HG02763 (cell line): Measurements from ENCODE around the gene KCNAB1.

ENCODE experiments used
- ATAC-seq: cut with Tn5 transposase; IDR thresholded peaks from one replicate; pipeline ENCODE4 v1.9.1; 2021; ENCODE audit warnings: mild to moderate bottlenecking, moderate library complexity; ENCODE audit not compliant: unreplicated experiment

Gene KCNAB1

DNA sequence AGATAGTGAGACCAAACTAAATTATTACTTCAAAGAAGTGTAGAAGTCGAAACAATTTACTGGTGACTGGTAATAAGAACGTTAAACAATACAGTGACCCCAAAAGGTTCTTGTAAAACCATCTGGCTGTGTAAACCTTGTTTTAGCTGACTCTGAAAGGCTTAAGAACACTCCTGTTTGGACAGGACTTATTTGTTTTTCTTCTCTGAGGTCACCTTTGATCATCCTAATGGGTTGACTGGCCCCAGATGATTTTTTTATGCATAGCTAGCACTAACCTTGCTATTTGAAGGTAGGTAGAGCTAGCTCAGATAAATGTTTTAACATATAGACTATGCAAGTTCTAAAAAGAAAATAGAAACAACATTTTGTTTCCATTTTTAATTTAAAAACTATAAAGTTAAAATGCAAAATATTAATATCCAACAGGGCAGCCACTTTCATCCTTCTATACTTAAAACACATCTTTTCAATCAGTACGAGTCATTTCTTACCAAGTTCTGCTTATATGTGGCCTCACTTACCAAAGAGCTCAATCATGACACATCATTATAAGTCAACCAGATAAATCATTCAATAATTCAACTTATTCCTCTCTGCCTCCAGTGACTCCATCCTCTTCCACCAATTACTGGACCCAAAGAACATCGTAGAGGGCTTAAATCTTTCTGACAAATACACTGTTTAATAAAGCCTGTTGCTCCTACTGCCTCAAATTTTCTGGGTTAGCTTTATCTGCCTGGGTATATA lies 275.8 kb downstream of the KCNAB1 start:
- ATAC-seq: no peak

DNA sequence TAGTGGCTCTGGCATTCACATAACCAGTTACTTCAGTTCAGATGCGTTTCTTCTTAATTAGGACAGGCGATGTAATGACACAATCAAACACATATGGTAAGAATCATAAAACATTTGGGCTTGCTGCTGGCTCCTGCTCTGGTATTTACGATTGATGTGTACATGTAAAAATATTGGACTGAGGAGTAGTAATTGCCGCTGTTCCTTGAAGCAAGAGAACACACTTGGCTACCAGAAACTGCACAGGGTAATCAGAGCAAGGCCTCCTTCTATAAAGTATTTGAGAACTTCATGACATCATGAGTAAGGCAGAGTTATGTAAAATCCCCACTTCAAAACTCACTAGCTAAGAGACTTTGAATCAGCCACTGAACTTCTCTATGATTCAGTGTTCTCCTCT lies 276.5 kb downstream of the KCNAB1 start:
- ATAC-seq: no peak

DNA sequence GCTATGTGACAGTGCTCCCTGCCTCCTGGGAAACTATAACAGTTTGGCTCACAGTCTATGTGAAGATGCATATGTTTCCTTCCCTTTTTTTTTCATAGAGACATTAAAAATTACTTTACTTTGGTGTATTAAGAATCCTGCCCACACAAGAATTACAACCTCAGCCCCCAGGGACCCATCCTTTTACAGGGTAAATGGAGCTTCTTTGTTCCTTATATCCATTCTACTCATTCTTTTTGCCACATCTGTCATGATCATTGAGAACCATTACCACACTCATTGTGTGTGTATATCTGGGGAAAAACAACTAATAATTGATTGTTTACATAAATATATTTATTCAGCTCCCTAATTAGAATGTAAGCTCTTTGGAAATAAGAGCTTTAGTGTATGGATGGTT lies 277.2 kb downstream of the KCNAB1 start:
- ATAC-seq: no peak

DNA sequence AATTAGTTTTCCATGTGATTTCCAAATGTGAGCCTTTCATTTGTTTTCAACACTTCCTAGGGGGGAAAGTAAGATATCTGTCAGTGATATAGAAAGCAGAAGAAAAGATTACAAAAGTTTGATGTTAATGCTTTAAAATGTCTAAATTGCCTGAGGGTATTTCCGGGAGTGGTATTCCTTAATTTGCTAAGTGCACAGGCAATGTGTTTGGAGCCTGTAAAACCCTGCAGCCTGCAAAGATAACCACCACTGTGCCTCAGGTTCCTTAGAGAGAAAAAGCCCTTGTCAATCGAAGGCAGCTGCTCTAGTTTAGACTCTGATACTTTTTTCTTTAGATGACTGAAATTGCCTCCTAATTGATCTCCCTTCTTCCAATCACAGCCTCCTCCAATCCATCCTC lies 279.7 kb downstream of the KCNAB1 start:
- no peak for ATAC-seq

DNA sequence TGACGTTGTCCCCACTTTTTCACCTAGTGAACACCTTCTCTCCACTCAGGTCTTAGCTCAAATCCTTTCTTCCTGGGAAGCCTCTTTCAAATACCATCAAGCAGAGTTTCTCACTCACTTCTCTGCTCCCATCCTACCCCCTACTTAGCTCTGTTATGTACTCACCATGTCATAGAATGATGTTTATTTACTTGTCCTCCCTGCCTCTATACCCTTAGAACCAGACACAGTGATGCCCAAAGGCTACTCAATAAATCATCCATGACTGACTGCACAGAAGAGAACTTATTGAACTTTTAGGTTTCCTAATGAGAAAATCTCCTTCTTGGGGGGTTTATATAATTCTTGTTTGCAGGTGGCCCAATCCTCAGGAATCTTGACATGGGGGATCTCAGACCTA lies 280.4 kb downstream of the KCNAB1 start:
- ATAC-seq: no peak

DNA sequence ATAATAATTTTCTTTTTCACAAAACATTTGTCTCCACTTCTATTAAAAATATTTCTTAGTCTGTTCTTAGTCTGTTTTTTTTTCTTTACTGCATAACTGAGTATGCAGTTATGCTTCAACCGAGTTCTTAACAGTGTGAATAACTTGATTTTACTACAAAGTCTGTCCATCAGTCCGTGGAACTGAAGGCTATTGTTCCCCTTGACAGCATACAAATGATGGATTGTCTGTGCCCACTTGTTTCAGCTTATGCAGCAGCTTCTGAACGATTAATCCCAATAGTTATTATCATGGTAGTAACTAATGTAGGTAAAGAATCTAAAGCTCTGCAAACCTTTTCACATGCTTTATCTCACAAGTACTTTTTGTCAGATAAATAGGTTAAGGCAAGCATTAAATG lies 283.8 kb downstream of the KCNAB1 start:
- no peak for ATAC-seq

DNA sequence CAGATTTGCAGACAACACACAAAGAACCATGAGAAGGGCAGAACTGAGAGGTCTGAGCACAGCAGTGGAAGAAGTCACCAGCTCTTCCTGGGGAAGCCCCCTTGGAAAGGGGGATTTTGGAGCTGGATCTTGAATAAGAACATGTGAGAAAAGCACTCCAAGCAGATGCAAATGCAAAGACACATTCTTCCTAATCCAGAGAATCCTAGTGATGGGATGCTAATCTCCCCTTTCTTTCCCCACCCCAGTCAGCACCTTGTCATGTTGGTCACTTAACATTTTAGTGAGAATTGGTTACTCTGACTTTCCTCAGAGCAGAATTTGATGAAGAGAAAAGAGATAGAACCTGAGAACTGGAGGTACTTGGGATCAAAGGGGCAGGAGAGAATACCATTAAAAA lies 286.0 kb downstream of the KCNAB1 start:
- no peak for ATAC-seq

DNA sequence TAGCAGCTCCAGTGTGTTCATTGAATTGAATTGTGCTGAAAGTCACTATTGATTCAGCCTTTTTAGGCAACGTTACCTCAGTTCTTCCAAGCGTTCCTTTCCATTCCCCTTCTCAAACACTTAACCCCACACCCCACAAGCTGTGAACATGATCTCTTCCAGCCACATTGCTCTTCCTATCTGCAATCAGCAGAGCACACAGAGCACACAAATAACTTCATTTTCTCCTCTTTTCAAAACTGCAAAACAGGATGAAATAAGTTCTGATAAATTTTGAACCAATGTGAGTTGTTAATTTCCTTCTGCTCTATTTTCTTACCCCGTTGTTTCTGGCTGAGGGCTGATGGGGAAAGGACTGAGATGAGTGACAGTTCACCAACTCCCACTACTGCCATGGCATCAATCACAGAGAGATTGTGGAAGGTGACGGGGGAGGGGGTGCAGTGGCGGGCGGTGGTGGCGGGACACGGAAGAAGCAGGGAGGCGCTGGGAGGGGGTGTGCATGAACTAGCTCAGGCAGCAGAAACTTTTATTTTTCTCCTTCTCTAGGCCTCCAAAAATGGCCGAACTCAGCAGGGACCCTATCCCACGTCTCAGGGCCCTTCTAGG lies 287.3 kb downstream of the KCNAB1 start:
- ATAC-seq: no peak

DNA sequence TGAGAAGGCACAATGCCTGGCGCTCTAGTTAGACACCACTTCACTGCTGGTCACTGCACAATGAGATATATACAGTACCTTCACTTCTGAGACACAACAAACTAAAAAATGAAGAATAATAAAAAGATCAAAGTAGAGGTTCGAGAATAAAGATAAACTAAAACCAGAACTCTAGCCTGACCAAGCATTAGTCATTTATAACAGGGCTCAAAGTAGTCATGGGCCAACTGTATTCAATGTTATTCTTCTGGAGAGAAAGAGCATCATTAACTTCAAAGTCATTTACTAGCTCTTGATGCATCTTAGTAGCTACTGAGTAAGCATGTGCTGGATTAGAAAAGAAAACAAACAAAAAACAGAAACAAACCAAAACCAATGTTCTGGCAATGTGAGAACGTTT lies 289.3 kb downstream of the KCNAB1 start:
- ATAC-seq: no peak

DNA sequence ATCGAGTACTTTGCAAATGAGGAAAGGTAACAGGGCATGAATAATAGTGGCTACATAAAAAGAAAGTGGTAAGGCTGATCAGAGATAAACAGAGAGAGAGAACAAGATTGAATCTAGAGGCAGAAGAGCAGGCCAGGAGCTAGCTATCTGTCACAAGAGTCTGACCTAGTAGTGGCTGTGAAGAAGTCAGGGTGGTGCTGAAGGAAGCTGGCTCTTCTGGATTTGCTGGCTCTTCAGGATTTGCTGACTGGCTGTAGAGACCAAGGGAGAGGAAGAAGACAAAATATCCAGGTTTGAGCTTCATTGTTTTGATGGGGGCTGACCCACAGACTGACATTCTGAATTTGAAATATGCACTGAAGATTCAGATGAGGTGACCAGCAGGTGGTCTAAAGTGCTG lies 292.2 kb downstream of the KCNAB1 start:
- ATAC-seq: no peak

DNA sequence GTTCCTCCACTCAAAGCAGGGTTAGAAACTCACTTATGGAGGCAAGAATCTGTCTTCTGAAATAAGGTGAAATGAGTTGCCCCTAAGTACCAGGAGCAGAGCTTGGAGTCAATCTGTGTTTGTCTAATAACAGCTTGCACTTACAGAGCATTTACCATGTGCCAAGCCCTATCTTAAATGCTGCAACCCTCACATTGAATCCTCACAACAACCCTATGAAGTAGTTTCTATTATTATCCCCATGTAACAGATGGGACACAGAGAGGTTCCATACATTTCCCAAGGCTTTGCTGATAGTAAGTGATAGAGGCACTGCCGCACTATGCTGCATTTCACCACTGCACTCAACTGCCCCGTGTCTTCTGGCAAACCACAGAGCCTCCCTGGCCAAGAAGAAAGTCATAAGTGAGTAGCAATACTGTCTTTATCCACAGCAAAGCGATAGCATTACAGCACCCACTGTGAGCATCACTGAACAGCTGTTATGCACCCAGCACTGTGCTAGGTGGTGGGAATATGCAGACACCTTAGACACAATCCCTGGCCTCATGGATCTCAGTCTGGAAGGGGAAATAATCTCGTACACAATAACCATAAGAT lies 293.0 kb downstream of the KCNAB1 start:
- ATAC-seq: no peak

DNA sequence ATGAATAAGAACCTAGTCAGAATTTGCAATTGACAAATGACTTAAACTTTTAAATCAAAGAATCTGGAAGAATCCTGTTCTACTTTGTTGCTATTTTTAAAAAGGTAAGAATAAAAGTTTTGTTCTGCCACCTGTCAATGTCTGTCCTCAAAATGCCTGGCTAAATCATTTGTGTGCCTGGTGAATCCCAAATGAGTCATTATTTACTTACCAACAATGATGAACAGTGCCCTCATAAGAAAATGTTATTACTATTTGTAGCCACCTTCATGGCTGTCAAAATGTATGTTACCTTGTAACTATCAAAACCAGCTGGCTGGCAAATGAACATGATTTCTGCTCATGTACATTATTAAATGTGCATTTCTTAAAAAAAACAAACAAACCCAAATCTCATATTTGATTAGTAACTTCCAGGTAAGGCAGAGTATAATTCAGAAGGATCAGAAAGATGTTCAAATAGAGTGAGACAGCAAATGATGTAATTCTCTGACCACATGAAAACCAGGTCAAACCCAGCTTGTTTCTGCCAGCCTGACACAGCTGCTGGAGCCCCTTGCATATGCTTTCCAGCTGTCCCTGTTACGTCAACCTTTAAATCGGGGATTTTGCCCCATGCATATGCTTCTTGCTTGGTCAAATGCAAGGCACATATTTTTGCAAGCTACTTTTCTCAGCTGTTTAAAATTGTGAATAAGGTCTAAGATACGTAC lies 296.6 kb downstream of the KCNAB1 start:
- no peak for ATAC-seq

DNA sequence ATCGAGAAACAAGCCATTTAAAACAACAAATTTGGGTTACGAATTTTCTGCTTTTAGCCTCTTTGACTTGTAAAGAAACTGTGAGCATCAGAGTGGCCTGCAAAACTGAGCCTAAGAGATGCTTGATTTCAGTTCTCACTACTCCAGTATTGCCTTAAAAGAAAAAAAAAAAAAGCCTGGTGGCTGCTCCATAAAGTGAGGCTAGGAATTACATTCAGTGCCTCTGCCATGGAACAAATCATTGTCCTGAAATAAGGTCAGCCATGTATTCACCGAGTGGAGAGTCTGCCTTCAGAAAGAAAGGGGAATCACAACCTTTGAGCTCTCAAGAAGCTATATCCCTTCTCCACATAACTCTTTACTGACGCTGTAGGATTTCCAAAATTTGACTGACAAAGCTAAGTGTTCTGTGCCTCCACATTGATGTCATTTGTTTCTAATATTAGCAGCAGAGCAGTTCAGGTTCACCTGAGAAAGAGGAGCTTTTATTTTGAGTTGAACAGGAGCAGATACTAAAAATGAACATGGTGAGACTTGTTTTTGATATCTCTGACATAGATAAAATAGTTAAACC lies 297.3 kb downstream of the KCNAB1 start:
- ATAC-seq: no peak

DNA sequence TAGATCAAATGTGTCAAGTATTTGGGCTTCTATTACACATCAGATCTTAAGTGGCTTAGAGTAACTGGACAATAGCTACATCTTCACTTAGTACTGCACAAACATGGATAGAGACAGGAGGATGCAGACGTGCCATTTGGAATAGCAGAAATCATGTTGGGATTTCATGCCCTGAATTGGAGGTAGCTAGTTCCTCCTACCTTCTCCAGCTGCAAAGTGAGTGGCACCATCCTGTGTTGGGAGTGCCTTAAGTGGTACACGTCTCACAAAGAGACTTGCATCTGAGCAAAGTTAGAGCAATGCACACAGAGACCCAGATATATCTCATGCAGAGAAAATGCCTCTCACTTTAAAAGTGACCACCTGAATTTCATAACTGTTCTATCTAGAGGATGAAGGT lies 298.1 kb downstream of the KCNAB1 start:
- ATAC-seq: no peak

DNA sequence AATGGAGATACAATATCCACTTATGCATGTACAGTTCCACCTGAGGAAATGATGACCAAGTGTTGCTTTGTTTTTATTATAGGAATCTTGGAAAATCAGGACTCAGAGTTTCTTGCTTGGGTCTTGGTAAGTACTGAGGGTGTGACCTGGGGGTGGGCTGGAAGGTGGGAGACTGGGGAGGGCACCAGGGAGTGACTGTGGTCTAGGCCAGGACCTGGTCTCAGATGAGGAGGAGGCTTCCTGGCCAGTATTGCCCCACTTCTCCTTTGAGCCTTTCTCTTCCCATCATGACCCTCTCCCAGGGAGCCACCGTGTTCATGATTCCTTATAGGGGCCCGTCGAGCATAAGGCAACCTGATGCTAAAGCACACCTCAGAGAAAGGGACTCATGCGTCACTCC lies 301.2 kb downstream of the KCNAB1 start:
- no peak for ATAC-seq

DNA sequence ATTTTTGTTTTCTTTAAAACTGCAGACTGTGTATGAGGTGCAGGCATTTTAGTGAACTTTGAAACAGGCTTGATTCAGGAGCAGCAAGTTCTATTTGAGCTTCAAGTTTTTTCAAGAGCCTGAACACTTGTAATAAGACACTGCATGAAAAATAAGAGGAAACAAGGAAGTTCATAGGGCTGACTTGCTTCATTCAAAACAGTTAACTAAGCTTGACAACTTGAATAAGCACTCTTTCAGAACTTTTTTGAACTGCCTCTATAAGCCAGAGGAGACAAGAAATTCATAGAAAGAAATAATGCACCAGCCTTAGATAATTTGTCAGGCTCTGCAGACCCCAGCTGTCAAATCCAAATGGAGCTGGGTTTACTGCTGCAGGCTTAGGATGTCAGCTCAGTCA lies 304.4 kb downstream of the KCNAB1 start:
- no peak for ATAC-seq

DNA sequence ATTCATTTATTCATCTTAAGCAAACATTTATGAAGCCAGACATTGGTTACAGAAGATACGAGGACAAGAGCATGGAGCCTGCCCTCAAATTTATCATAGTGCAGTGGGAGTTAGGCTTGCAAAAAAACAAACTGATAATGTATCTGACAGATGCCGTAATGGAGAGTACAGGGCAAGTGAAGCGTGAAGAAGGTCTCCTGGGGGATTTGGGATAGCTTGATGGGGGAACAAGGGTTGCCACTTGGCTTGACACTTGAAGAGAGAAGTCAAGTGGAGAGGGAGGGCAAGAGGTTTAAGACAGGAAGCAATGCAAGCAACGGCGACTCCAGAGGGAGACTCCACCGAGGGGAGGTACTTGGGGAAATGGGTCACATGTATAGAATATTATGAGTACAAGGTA lies 305.3 kb downstream of the KCNAB1 start:
- no peak for ATAC-seq

DNA sequence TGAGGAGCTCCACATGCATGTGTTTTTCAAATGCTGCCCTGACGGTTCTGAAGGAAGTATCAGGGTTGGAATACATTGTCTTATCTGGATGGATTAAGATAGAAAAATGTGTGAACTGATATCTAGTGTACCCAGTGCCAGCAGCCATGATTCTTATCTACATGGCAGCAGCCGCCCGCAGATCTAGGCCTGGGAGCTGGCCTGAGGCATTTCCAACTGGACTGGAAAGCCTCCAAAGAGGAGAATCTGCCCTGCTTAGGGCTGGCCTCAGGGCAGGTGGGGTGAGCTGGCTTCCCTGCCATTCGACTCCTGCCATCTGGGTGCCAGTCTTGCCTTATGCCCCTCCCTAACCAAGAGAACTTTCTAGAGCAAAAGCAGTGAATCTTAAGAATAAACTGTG lies 308.7 kb downstream of the KCNAB1 start:
- no peak for ATAC-seq

DNA sequence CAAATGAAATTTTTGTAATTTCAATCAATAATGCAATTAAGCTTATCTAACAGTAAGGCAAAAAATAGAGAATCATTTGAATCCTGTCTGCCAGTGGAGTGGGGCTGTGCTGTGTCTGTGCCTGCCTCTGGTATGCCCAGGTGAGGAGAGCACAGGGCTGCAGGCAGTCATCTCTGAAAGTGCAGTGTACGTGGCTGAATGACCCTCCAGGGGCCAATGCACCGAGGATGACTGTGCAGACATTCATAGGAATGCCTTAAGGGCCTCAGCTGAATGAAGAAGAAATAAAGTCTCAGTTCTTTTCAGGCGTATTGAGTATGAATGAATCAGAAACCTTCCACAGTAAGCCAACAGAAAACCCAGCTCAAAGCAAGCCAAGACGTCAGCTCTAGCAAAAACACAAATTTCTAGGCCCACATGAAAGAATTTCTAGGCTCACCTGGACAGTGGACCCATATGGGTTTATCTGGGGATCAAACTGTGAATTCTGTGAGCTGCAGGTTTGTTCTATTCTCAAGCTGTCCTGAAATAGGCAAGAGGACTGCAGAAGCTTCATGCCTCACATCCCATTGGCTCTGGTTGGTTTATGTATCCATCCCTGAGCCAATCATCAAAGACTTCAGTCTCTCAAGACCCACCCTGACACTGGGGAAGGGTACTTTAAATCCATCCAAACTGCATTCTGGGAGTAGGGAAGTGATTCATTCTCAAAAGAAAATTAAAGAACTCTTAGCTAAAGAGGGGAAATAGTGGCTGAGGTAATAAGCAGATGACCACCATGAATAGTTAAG lies 311.2 kb downstream of the KCNAB1 start:
- no peak for ATAC-seq

DNA sequence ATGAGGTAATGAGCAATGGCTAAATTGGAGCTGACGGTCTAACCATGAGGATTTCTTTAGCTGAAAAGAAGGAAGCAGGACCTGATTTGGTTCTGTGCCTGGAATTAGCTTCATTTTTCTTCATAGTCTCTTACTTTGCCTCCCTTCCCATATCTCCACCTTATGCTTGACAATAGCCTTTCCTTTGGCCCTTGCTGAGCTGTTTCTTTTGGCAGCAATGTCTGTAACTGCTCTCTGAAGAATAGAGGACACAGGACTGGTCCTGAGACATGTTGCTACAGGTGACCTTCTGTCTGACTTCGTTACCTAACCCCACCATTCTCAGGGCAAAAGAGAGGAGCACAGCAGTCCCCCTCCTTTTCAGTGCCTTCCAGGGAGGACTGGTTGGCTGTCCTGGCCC lies 312.2 kb downstream of the KCNAB1 start:
- no peak for ATAC-seq

DNA sequence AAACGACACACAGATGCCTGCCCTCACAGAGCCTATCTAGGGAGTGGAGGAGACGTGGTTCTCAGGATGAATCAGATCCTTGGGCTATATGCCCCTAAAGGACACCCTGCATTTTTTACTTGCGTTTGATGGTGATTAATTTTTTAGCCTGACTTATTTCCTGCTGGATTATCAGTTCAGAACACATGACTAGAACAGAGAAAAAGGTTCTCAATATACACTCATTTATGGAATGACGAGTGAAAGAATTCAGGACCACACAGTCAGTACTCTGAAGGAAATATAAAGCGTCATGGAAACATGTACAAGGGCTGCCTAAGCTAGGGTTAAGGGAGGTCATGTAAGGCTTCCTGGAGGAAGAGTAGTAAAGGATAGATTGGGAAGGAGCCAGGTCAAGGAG lies 312.8 kb downstream of the KCNAB1 start:
- no peak for ATAC-seq
